Anterior cingulate cortex (tissue), 58 donors: Measurements from ENCODE around the gene ADAMTS13.

Source experiments
- DNase-seq, 58 donors: peaks; one replicate each; lab custom pipeline; 2025; lab: John Stamatoyannopoulos, UW

The ADAMTS13 gene

GRCh38 chr9:133485531-133486260 lies 63.5 kb downstream of the ADAMTS13 start:
- DNase-seq, result no peak

- DNase-seq, result no peak
Measured at GRCh38 chr9:133487331-133487725, 65.2 kb downstream of the ADAMTS13 start.

- DNase-seq, result no peak
Measured at GRCh38 chr9:133488686-133489252, 66.6 kb downstream of the ADAMTS13 start.

GRCh38 chr9:133489253-133490190 lies 67.4 kb downstream of the ADAMTS13 start:
- no peak for DNase-seq

GRCh38 chr9:133490201-133490681 lies 68.1 kb downstream of the ADAMTS13 start:
- no peak for DNase-seq

GRCh38 chr9:133490865-133491655 lies 68.9 kb downstream of the ADAMTS13 start:
- no peak for DNase-seq

- no peak for DNase-seq
Measured at GRCh38 chr9:133491656-133491925, 69.4 kb downstream of the ADAMTS13 start.

GRCh38 chr9:133492061-133493021 lies 70.2 kb downstream of the ADAMTS13 start:
- DNase-seq, result no peak

- no peak for DNase-seq
Measured at GRCh38 chr9:133493428-133493827, 71.3 kb downstream of the ADAMTS13 start.

- DNase-seq, result no peak
Measured at GRCh38 chr9:133493845-133494540, 71.8 kb downstream of the ADAMTS13 start.

- DNase-seq, result no peak
Measured at GRCh38 chr9:133494636-133495326, 72.6 kb downstream of the ADAMTS13 start.

- DNase-seq, result no peak
Measured at GRCh38 chr9:133495327-133496293, 73.4 kb downstream of the ADAMTS13 start.

GRCh38 chr9:133496861-133497842 lies 75.0 kb downstream of the ADAMTS13 start:
- DNase-seq, result no peak

GRCh38 chr9:133499132-133499891 lies 77.1 kb downstream of the ADAMTS13 start:
- no peak for DNase-seq

- no peak for DNase-seq
Measured at GRCh38 chr9:133499892-133500270, 77.7 kb downstream of the ADAMTS13 start.
